Measurements from ENCODE around the gene PLEKHA1.
A peak's percentile ranks its signal among the peaks of the same experiment; 100 is the strongest.

Gene PLEKHA1

DNA sequence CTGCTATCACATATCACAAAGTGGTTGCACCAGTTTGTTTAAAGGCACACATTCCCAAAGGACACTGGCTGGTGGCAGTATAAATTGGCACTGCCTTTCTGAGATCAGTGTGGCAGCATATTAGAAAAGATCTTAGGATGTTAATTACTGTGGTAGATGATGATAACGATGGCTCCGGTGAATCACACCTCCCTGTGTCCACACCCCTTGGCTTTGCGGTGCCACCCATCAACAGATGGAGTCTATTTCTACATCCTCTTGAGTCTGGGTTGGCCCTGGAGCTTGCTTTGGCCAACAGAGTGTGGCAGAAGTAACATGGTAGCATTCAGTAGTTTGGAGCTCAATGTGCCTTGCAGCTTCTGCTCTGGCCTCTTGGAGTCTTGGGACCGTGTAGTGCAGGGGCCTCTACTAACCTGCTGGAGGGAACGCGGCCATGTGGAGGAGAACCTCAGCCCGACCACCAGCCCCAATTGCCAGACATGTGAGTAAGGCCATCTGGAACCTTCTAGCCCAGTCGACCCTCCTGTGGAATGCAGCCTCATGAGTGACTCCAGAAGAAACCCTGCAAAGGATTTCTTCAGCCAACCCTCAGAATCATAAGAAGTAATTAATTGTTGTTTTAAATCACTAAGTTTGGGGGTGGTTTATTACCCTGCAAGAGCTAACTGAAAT is 27.2 kb upstream of the PLEKHA1 start:
- DNase-seq, result no peak

DNA sequence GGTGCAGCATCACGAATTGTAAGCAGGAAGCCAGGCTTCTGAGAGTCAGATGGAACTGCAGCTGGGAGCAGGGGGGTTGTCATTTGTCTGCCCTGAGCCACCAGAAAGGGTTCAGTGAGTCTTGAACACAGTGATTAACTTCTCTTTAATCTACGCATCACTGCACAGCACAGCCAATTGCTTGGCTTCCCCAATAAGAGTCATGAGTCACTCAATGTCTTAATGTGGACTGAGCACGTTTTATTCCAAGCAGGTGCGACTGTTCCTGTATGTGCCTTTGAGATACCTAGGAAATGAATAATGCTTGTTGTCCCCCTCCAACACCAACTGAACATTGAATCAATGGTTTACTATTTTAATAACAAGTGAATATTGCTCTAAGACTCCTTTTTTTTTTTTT is 26.0 kb upstream of the PLEKHA1 start:
- no peak for DNase-seq

DNA sequence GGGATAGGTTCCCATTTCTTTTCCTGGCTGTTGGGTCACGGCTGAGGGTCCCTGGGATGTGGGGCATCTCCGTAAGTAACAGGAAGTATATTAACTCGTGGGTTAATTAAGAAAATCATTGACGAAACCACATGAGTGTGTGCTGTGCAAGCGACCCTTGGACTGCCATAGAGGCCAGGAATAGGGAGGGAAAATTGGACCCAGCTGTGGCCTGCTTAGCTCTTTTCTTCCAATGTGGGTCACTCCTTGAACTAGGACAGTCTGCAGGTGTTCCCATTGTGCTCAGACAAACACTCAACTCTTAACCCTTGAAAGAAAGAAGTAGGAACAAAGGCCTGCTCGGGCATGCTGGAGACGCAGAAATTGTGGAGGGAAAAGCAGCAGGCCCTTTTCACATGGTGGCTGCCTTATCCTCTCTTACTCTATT is 25.6 kb upstream of the PLEKHA1 start:
- no peak for DNase-seq

GRCh38 chr10:122349758-122350369 is 24.6 kb upstream of the PLEKHA1 start:
- no peak for DNase-seq

DNA sequence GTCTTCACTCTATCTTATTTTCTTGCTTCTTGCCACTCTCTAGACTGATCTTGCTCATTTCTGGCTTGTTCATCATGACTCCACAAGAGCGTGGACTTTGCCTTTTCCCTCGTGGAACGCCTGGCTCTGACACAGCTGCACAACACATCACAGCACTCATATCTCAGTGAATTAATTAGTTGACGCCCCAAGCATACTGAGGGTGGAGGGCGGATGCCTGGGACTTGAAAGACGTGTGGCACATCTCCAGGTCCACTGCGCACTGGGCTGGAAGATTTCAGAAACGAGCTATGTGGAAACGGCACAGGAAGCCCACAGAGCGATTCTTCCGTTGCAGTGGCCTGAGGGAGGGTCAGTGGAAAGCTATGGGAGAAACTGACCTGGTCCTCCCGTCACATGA is 23.6 kb upstream of the PLEKHA1 start:
- no peak for DNase-seq

- DNase-seq, result no peak
Measured at GRCh38 chr10:122352817-122353525, 21.5 kb upstream of the PLEKHA1 start.

DNA sequence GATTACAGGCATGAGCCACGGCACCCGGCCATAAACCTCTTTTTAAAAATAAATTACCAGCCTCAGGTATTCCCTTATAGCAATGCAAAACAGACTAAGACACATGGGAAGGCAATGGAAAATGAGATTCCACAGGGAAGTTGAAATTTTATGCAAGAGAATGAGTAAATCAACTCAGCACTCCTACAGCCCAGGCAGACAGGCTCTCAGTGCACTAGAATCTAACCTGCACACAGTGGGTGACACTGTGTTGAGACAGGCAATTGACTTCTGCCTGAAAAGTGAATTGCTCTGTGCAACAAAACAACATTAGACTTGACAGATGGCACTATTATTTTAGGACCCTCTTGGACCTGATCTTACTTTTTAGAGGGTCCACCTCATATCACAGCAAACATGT is 20.1 kb upstream of the PLEKHA1 start:
- DNase-seq, result no peak

GRCh38 chr10:122357685-122358084 is 16.8 kb upstream of the PLEKHA1 start:
- no peak for DNase-seq

GRCh38 chr10:122359621-122360020 is 14.9 kb upstream of the PLEKHA1 start:
- no peak for DNase-seq

DNA sequence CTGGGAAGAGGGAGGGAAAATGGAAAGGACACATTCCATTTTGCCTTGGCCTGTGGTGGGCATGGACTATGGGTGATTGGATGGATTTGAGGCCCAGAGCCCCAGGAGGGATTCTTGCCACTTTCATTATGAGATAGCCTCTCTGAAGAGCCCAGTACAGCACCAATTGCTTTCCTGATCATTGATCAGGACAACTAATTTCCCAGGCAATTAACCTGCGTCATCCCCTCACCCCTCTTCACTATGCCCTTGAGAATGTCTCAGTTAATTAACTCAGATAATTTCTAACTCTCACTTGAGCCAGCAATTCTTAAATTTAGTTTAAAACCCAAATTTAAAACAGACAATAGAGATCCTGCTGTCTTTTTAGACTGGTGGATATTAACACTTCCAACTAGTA is 13.5 kb upstream of the PLEKHA1 start:
- no peak for DNase-seq

DNA sequence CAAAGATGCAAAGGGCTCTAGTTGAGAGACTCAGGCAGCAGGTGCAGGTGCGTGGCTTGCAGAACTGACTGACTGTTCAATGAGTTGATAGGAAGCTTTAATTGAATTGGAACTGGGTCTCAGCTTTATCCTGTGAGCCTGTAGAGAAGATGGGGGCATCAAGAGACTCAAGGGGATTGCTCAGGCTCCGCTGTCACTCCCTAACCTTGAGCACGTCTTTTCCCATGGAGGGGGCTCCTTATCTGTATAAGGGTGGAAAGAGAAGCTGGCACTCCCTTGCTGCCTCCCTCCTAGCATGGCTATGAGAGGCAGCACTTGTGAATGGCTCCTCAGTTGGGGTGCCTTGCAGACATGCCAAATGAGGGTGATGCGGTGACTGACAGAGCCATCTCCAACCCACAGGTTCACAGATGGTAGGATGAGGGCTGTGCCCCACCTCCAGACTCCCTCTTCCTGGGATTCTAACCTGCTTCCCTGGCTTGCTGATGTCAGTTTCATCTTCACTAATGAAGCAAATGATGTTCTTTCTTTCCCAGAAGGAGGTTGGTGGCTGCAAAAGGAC is 12.4 kb upstream of the PLEKHA1 start:
- no peak for DNase-seq

DNA sequence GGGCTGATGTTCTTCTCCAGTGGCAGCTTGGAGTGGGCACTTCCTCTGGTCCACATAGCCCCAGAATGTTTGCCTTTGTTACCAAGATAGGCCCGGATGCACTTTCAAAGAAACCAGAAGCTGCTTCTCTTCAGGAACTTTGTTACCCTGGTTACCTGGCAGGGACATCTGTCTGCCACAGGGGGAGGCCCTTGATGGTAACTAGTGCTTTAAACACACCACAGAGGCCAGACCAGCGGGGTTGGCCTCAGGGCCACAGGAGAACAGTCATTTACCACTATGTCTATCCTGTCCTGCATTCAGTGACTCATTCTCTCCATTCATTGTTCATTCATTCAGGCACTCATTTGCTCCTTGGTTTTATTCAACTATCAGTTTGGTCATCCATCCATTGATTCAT is 11.9 kb upstream of the PLEKHA1 start:
- no peak for DNase-seq

DNA sequence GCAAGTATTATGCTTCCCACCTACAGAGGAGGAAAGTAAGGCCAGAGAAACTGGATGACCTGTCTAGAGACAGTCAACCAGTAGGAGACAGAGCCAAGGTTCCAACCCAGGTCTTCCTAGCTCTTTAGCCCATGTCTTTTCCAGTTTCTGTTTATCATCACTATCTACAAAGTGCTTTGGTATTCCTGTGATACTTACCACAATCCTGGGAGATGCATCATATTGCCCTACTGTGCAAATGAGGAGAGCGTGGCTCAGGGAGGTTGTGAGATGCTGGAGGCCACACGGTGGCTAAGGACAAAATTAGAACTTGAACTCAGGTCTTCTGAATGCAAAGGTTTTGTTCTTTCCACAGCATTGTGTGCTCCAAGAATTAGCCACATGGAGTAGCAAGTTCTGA is 11.2 kb upstream of the PLEKHA1 start:
- DNase-seq, result no peak

DNA sequence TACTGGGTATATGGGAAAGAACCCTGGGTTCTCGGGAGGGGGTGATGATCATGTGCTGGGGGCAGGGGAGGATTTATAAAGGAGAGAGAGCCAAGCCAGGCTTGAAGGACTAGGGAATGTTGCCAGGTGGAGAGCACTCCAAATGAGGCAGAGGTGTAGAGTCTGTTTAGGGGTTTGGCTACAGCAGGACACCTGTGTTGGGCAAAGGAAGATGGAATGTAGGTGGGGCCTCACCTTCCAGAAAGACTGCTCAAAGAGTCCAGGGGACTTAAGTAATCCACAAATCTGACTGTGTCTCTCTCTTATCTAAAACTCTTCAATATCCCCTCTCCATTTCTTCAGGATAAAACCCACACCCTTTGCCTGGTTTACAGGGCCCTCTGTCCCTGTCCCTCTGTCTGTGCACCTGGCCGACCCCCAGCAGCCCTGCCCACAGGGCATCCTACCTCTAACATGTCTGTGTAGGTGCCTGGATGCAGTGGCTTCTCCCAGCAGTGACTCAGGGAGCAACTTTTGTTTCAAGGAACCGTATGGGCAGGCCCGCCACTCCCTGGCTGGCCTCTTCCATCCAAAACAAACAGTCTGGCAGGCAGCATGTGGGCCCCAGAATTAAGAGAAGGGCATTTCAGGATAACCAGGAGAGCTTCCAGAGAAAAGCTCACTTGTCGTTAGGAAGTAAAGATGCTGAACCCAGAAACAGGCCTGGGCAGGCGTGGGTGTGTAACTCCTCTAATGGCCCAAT is 10.6 kb upstream of the PLEKHA1 start:
- no peak for DNase-seq

GRCh38 chr10:122368502-122369254 is 5.8 kb upstream of the PLEKHA1 start:
- DNase-seq, result peak; percentile 63

GRCh38 chr10:122373108-122373507 is 1.4 kb upstream of the PLEKHA1 start:
- DNase-seq, result no peak

GRCh38 chr10:122373721-122374120 is 787 bp upstream of the PLEKHA1 start:
- DNase-seq, result peak; percentile 35

- peak; percentile 73 for DNase-seq
Measured at GRCh38 chr10:122374859-122375678, 561 bp downstream of the PLEKHA1 start.

- DNase-seq, result no peak
Measured at GRCh38 chr10:122375679-122376160, 1.2 kb downstream of the PLEKHA1 start.

GRCh38 chr10:122376364-122376961 is 2.0 kb downstream of the PLEKHA1 start:
- DNase-seq, result no peak

DNA sequence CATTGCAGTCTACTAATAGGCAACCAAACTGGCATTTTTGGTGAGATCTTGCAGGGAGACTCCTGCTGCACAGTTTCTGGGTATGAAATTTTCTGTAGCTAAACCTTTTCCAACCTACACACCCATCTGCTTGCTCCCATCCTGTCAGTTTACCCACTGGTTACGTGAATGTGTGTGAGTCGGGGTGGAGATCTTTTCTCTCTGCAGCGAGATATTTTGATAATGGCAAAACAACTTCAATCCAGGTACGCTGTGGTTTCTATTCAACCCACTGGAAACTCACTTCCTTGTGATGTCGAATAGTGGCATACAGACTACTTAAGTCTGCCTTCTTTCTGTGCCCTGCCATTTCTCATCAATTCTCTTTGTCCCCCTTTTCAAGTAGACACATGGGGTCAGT is 4.5 kb downstream of the PLEKHA1 start:
- no peak for DNase-seq

All from right hindlimb (tissue), 1 donor.